Caco-2 (cell line): ENCODE data around the gene KIRREL3. TPM values are rescaled to one million over a fixed set of nuclear protein-coding genes. Genes with fewer than 3 reads are reported as not detected.

Source experiments
- BruUV-seq: library from RNA; stranded (reverse); fragments of 400-500 nt; replicated peaks from 2 replicates; lab custom pipeline; 2021; lab: Mats Ljungman, UMichigan
- CTCF ChIA-PET: fragments of 300-600 bp; sonication (Branson Sonifier 250); formaldehyde crosslinking; loops from one replicate; lab custom pipeline; 2022; ENCODE audit warnings: antibody characterized with exemption; lab: Charles Lee
- POLR2A ChIA-PET: fragments of 300-600 bp; sonication (Branson Sonifier 250); formaldehyde crosslinking; loops from one replicate; lab custom pipeline; 2022; ENCODE audit warnings: antibody characterized with exemption; lab: Charles Lee
- DNase-seq, 2 experiments: peaks; one replicate each; pipeline versions ENCODE4 v3.0.0 to v3.0.0-alpha.2; 2020 to 2022
- H3K27me3 ChIP-seq: replicated peaks from 2 replicates; pipeline ENCODE4 v1.6.0; 2011; ENCODE audit warnings: low read length; ENCODE audit not compliant: control insufficient read depth, insufficient read depth
- H3K36me3 ChIP-seq: 2 replicates; pipeline ENCODE4 v1.5.1; 2011; ENCODE audit warnings: low read length; ENCODE audit not compliant: control insufficient read depth, insufficient read depth
- H3K4me1 ChIP-seq: fragments of 250-450 bp; sonication (Bioruptor Pico); 2 replicates; pipeline ENCODE4 v1.5.1; 2020; ENCODE audit warnings: mild to moderate bottlenecking
- H3K4me3 ChIP-seq: 2 replicates; pipeline ENCODE4 v1.5.1; 2011; ENCODE audit warnings: low read depth, mild to moderate bottlenecking, control low read depth, low read length
- H3K9me3 ChIP-seq: fragments of 250-450 bp; sonication (Bioruptor Pico); 2 replicates; pipeline ENCODE4 v1.5.1; 2020; ENCODE audit warnings: mild to moderate bottlenecking, moderate library complexity
- H3K27ac Mint-ChIP-seq: one replicate; pipeline ENCODE4 v1.8.0; 2022; ENCODE audit warnings: mixed read lengths; ENCODE audit not compliant: unreplicated experiment
- H3K27me3 Mint-ChIP-seq: one replicate; pipeline ENCODE4 v1.8.0; 2022; ENCODE audit warnings: mixed read lengths; ENCODE audit not compliant: insufficient read depth, unreplicated experiment
- H3K36me3 Mint-ChIP-seq: one replicate; pipeline ENCODE4 v1.8.0; 2022; ENCODE audit warnings: mild to moderate bottlenecking, mixed read lengths; ENCODE audit not compliant: insufficient read depth, unreplicated experiment
- H3K4me1 Mint-ChIP-seq: one replicate; pipeline ENCODE4 v1.8.0; 2022; ENCODE audit warnings: low read depth, mixed read lengths; ENCODE audit not compliant: unreplicated experiment
- H3K4me3 Mint-ChIP-seq: one replicate; pipeline ENCODE4 v1.8.0; 2022; ENCODE audit warnings: mild to moderate bottlenecking, moderate library complexity, mixed read lengths; ENCODE audit not compliant: unreplicated experiment
- H3K9me3 Mint-ChIP-seq: one replicate; pipeline ENCODE4 v1.8.0; 2022; ENCODE audit warnings: mixed read lengths; ENCODE audit not compliant: unreplicated experiment
- CTCF ChIP-seq, 2 experiments: fragments of 200-600 bp in 1 of 2; IDR thresholded peaks; 1 replicate in 1 of 2; 2 replicates in 1 of 2; pipeline versions ENCODE4 v1.5.1 to v1.8.0; 2011 to 2022; ENCODE audit warnings: antibody characterized with exemption in 1 of 2, control low read depth in 1 of 2, inconsistent platforms in 1 of 2, low read depth in 1 of 2, low read length in 1 of 2, mild to moderate bottlenecking in 1 of 2, moderate library complexity in 1 of 2; ENCODE audit not compliant: insufficient read depth in 1 of 2, severe bottlenecking in 1 of 2, unreplicated experiment in 1 of 2
- intact Hi-C: fragments of 100-400 bp; cut with micrococcal nuclease; formaldehyde crosslinking; loops from one replicate; pipeline ENCODE4 v1.10.0; 2022; ENCODE audit not compliant: unreplicated experiment
- total RNA-seq: library from RNA; stranded (reverse); gene quantifications from 2 replicates; pipeline ENCODE4 v1.2.3, GENCODE V29; 2022

The KIRREL3 gene
- total RNA-seq, 1 experiment from 2014 or later = not detected

DNA sequence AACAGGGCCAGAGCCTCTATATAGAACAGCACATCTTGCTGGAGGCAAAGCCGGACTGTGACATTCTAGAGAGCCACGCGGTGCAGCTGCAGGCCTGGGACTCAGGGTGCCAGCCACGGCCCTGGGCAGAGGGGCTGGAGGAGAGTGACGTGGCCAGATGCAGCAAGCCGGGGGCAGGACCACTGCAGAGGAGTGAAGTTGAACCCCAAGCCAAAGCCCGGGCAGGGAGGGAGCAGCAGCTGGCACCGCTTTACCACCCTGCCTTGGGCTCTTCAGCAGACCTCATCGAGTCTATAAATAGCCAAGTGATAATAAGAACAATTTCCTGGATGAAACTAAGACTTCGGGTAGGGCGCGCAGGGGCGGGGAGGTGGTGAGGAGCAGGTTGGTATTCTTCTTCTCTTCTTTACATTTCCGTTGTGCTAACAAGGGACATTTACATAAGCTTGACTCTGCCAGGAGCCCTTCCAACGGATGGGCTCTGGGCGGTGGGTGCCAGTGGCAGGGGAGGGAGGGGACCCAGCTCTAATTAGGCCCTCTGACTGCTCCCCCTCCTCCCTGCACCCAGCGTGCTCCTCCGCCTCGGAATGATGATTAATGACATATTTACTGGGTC is 534.9 kb downstream of the KIRREL3 start:
- Histone ChIP-seq H3K4me1 (no peaks in the 10 kb centered on the region), H3K36me3 (no peaks in the 10 kb centered on the region), H3K9me3 (0 out of 2 replicates have a peak, but pooled peaks cover 4% of the 10 kb centered on the region), H3K27me3 (peaks cover 7% of the 10 kb centered on the region), H3K4me3 (no peak overlapping the region)
- Mint-ChIP-seq H3K36me3 (no peaks in the 10 kb centered on the region), H3K27ac (no peak overlapping the region), H3K9me3 (peaks cover 11% of the 10 kb centered on the region), H3K27me3 (peaks cover 30% of the 10 kb centered on the region), H3K4me3 (no peak overlapping the region), H3K4me1 (no peaks in the 10 kb centered on the region)
- no TSS peak for BruUV-seq
- POLR2A ChIA-PET = no interaction called here
- TF ChIP-seq CTCF (IDR thresholded peaks at IDR 0.05; ENCODE audit: insufficient read depth in 1 of 2, low read depth in 1 of 2, low read length in 1 of 2, severe bottlenecking in 1 of 2, unreplicated experiment in 1 of 2) = no peak
- intact Hi-C loops = no loop called here
- DNase-seq = no peak
- CTCF ChIA-PET = interaction anchor here (0.5 to 0.6 kb wide), 2 partner anchors 32 to 91 kb away, joined by 3 to 5 read pairs; no protein-coding TSS in a partner anchor

DNA sequence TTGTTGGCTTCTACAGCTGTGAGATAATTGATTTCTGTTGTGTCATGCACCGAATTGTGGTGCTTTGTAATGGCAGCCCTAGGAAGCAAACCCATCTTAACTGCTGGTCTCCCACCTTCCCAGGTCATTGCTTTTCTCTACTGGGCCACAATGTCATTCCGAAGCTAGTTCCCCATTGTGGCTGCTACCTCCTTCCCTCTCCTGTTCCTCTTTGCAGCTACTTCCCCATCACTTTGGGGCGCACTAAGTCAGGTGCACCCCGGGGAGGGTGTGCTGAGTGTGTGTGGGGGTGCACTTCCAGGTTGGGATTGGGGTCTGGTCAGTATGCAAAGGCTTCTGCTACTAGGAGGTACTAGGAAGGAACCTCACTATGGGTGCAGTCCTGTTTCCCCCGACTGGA is 535.8 kb downstream of the KIRREL3 start:
- Histone ChIP-seq H3K9me3 (0 out of 2 replicates have a peak, but pooled peaks cover 4% of the 10 kb centered on the region), H3K27me3 (peaks cover 10% of the 10 kb centered on the region), H3K4me1 (no peaks in the 10 kb centered on the region), H3K4me3 (no peak overlapping the region), H3K36me3 (no peaks in the 10 kb centered on the region)
- intact Hi-C loops = no loop called here
- no peak overlapping the region for H3K27ac Mint-ChIP-seq
- H3K27me3 Mint-ChIP-seq = peaks cover 34% of the 10 kb centered on the region
- ChIA-PET POLR2A (interaction anchor here (0.6 kb wide), 2 partner anchors 131 to 563 kb away, joined by 3 to 5 read pairs; no protein-coding TSS in a partner anchor), CTCF (no interaction called here)
- H3K36me3 Mint-ChIP-seq = no peaks in the 10 kb centered on the region
- H3K4me1 Mint-ChIP-seq = no peaks in the 10 kb centered on the region
- H3K4me3 Mint-ChIP-seq = no peak overlapping the region
- H3K9me3 Mint-ChIP-seq = peaks cover 11% of the 10 kb centered on the region
- no peak for DNase-seq
- BruUV-seq = no TSS peak
- TF ChIP-seq CTCF (IDR thresholded peaks at IDR 0.05; ENCODE audit: insufficient read depth in 1 of 2, low read depth in 1 of 2, low read length in 1 of 2, severe bottlenecking in 1 of 2, unreplicated experiment in 1 of 2) = no peak

GRCh38 chr11:126462422-126462821 is 538.1 kb downstream of the KIRREL3 start:
- Mint-ChIP-seq H3K4me3 (no peak overlapping the region), H3K27ac (no peak overlapping the region), H3K4me1 (no peaks in the 10 kb centered on the region), H3K27me3 (peaks cover 41% of the 10 kb centered on the region), H3K9me3 (peaks cover 11% of the 10 kb centered on the region), H3K36me3 (no peaks in the 10 kb centered on the region)
- Histone ChIP-seq H3K9me3 (0 out of 2 replicates have a peak, but pooled peaks cover 4% of the 10 kb centered on the region), H3K4me1 (no peaks in the 10 kb centered on the region), H3K36me3 (no peaks in the 10 kb centered on the region), H3K4me3 (no peak overlapping the region), H3K27me3 (peaks cover 10% of the 10 kb centered on the region)
- CTCF ChIA-PET = interaction anchor here (1.5 kb wide), 1 partner anchor 18 kb away, joined by 4 read pairs; no protein-coding TSS in a partner anchor
- TF ChIP-seq CTCF (IDR thresholded peaks at IDR 0.05; ENCODE audit: insufficient read depth in 1 of 2, low read depth in 1 of 2, low read length in 1 of 2, severe bottlenecking in 1 of 2, unreplicated experiment in 1 of 2) = no peak
- no TSS peak for BruUV-seq
- DNase-seq = no peak
- intact Hi-C loops = no loop called here
- POLR2A ChIA-PET = no interaction called here
